SK-N-SH treated with all-trans-retinoic acid at 6 μM for 48 hours (cell line): ENCODE results near the gene KCTD3.

ENCODE experiments used
- ATAC-seq: fragments of 200-7000 bp; cut with Tn5 transposase; 3 replicates; pipeline ENCODE4 v1.9.1; 2020; ENCODE audit warnings: mild to moderate bottlenecking, moderate library complexity
- ARNTL ChIP-seq: fragments of 450-650 bp; formaldehyde crosslinking; IDR thresholded peaks from 2 replicates; pipeline ENCODE4 v1.5.0; 2020; ENCODE audit warnings: low read depth, mild to moderate bottlenecking, moderate library complexity, borderline replicate concordance
- BACH2 ChIP-seq: fragments of 250-450 bp; sonication (Bioruptor Pico); IDR thresholded peaks from 2 replicates; pipeline ENCODE4 v1.9.0; 2021; ENCODE audit warnings: mild to moderate bottlenecking, borderline replicate concordance
- CSDC2 ChIP-seq: fragments of 250-450 bp; sonication (Bioruptor Pico); IDR thresholded peaks from 2 replicates; pipeline ENCODE4 v1.5.0; 2020; ENCODE audit warnings: mild to moderate bottlenecking, moderate library complexity
- CSRNP3 ChIP-seq: fragments of 250-450 bp; sonication (Bioruptor Pico); IDR thresholded peaks from 2 replicates; pipeline ENCODE4 v1.5.1; 2021; ENCODE audit warnings: mild to moderate bottlenecking, moderate library complexity
- ESRRG ChIP-seq: fragments of 250-450 bp; sonication (Bioruptor Pico); IDR thresholded peaks from 2 replicates; pipeline ENCODE4 v1.6.1; 2021; ENCODE audit warnings: mild to moderate bottlenecking
- GLIS3 ChIP-seq: fragments of 250-450 bp; sonication (Bioruptor Pico); IDR thresholded peaks from 2 replicates; pipeline ENCODE4 v1.5.0; 2020; ENCODE audit warnings: mild to moderate bottlenecking, moderate library complexity
- ISL1 ChIP-seq: fragments of 250-450 bp; sonication (Bioruptor Pico); IDR thresholded peaks from 2 replicates; pipeline ENCODE4 v2.1.2; 2022; ENCODE audit warnings: mild to moderate bottlenecking, moderate library complexity
- OSR1 ChIP-seq: fragments of 250-450 bp; sonication (Bioruptor Pico); IDR thresholded peaks from 2 replicates; pipeline ENCODE4 v1.8.0; 2022; ENCODE audit warnings: moderate library complexity, mild to moderate bottlenecking, inconsistent platforms
- POU6F1 ChIP-seq: fragments of 250-450 bp; sonication (Bioruptor Pico); IDR thresholded peaks from 2 replicates; pipeline ENCODE4 v1.8.0; 2021; ENCODE audit warnings: low read depth, mild to moderate bottlenecking, moderate library complexity, borderline replicate concordance
- PPARA ChIP-seq: fragments of 250-450 bp; sonication (Bioruptor Pico); IDR thresholded peaks from 2 replicates; pipeline ENCODE4 v1.5.0; 2020; ENCODE audit warnings: mild to moderate bottlenecking, borderline replicate concordance
- RARB ChIP-seq: fragments of 250-450 bp; sonication (Bioruptor Pico); IDR thresholded peaks from 2 replicates; pipeline ENCODE4 v1.8.0; 2021; ENCODE audit warnings: mild to moderate bottlenecking, moderate library complexity
- SNAI2 ChIP-seq: fragments of 250-450 bp; sonication (Bioruptor Pico); IDR thresholded peaks from 2 replicates; pipeline ENCODE4 v1.5.0; 2020; ENCODE audit warnings: mild to moderate bottlenecking, moderate library complexity
- TCF4 ChIP-seq: fragments of 250-450 bp; sonication (Bioruptor Pico); IDR thresholded peaks from 2 replicates; pipeline ENCODE4 v1.8.0; 2021; ENCODE audit warnings: mild to moderate bottlenecking, moderate library complexity, borderline replicate concordance
- TOX ChIP-seq: fragments of 250-450 bp; sonication (Bioruptor Pico); IDR thresholded peaks from 2 replicates; pipeline ENCODE4 v1.8.0; 2021; ENCODE audit warnings: mild to moderate bottlenecking, moderate library complexity, borderline replicate concordance
- ZC3H10 ChIP-seq: fragments of 250-450 bp; sonication (Bioruptor Pico); IDR thresholded peaks from 2 replicates; pipeline ENCODE4 v1.5.1; 2021; ENCODE audit warnings: mild to moderate bottlenecking, moderate library complexity
- ZFP3 ChIP-seq: fragments of 250-450 bp; sonication (Bioruptor Pico); IDR thresholded peaks from 2 replicates; pipeline ENCODE4 v1.5.0; 2020; ENCODE audit warnings: mild to moderate bottlenecking, moderate library complexity
- ZFP30 ChIP-seq: fragments of 450-650 bp; formaldehyde crosslinking; IDR thresholded peaks from 2 replicates; pipeline ENCODE4 v1.5.0; 2022; ENCODE audit warnings: mild to moderate bottlenecking, moderate library complexity
- ZNF565 ChIP-seq: fragments of 450-650 bp; formaldehyde crosslinking; conservative IDR thresholded peaks from 2 replicates; pipeline ENCODE4 v1.5.0; 2020; ENCODE audit warnings: low read depth, mild to moderate bottlenecking, moderate library complexity
- ZNF70 ChIP-seq: fragments of 450-650 bp; formaldehyde crosslinking; IDR thresholded peaks from 2 replicates; pipeline ENCODE4 v1.5.0; 2020; ENCODE audit warnings: mild to moderate bottlenecking, moderate library complexity
- ZNF8 ChIP-seq: fragments of 450-650 bp; formaldehyde crosslinking; IDR thresholded peaks from 2 replicates; pipeline ENCODE4 v1.5.0; 2020; ENCODE audit warnings: mild to moderate bottlenecking, moderate library complexity
- TF ChIP-seq, protein P1 (sequence below): fragments of 250-450 bp; sonication (Bioruptor Pico); IDR thresholded peaks from 2 replicates; pipeline ENCODE4 v1.5.1; 2020; ENCODE audit warnings: low read depth, mild to moderate bottlenecking, moderate library complexity
- TF ChIP-seq, protein P2 (sequence below): fragments of 250-450 bp; sonication (Bioruptor Pico); IDR thresholded peaks from 2 replicates; pipeline ENCODE4 v1.8.0; 2020; ENCODE audit warnings: mild to moderate bottlenecking, moderate library complexity, borderline replicate concordance

Gene KCTD3

DNA sequence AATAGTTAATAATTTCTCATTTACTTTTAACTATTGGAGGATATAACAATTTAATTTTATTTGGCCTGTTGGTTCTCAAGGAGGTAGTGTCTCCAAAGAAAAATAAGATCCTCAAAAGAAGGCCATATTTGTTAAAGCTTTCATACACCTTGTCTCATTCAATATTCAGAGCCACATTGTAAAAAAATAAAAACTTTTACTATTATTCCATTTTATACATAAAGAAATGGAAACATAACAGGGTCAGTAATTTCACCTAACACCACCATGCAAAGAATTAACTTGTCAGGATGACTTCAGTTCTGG, 40.3 kb upstream of the KCTD3 start:
- TF ChIP-seq TOX (no peak), ISL1 (CRISPR knock-in tag) (no peak), BACH2 (CRISPR knock-in tag) (no peak), OSR1 (CRISPR knock-in tag) (no peak), GLIS3 (CRISPR knock-in tag) (no peak), ARNTL (no peak), TCF4 (no peak), ZNF70 (CRISPR knock-in tag) (no peak), SNAI2 (CRISPR knock-in tag) (no peak), RARB (CRISPR knock-in tag) (no peak), CSDC2 (no peak), PPARA (CRISPR knock-in tag) (no peak), ZC3H10 (CRISPR knock-in tag) (no peak), POU6F1 (CRISPR knock-in tag) (no peak), ZFP3 (CRISPR knock-in tag) (no peak), ZNF8 (CRISPR knock-in tag) (no peak)
- TF ChIP-seq, protein P1, sequence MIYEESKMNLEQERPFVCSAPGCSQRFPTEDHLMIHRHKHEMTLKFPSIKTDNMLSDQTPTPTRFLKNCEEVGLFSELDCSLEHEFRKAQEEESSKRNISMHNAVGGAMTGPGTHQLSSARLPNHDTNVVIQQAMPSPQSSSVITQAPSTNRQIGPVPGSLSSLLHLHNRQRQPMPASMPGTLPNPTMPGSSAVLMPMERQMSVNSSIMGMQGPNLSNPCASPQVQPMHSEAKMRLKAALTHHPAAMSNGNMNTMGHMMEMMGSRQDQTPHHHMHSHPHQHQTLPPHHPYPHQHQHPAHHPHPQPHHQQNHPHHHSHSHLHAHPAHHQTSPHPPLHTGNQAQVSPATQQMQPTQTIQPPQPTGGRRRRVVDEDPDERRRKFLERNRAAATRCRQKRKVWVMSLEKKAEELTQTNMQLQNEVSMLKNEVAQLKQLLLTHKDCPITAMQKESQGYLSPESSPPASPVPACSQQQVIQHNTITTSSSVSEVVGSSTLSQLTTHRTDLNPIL (CRISPR knock-in tag): no peak
- TF ChIP-seq, protein P2, sequence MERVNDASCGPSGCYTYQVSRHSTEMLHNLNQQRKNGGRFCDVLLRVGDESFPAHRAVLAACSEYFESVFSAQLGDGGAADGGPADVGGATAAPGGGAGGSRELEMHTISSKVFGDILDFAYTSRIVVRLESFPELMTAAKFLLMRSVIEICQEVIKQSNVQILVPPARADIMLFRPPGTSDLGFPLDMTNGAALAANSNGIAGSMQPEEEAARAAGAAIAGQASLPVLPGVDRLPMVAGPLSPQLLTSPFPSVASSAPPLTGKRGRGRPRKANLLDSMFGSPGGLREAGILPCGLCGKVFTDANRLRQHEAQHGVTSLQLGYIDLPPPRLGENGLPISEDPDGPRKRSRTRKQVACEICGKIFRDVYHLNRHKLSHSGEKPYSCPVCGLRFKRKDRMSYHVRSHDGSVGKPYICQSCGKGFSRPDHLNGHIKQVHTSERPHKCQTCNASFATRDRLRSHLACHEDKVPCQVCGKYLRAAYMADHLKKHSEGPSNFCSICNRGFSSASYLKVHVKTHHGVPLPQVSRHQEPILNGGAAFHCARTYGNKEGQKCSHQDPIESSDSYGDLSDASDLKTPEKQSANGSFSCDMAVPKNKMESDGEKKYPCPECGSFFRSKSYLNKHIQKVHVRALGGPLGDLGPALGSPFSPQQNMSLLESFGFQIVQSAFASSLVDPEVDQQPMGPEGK (CRISPR knock-in tag): no peak
- TF ChIP-seq, all 23 proteins: peak for 0
- no peak for ATAC-seq

GRCh38 chr1:215529111-215529510, 38.0 kb upstream of the KCTD3 start:
- TF ChIP-seq SNAI2 (CRISPR knock-in tag) (no peak), CSDC2 (no peak), ZNF70 (CRISPR knock-in tag) (no peak), CSRNP3 (CRISPR knock-in tag) (no peak), ISL1 (CRISPR knock-in tag) (no peak)
- TF ChIP-seq, protein P1 (CRISPR knock-in tag): no peak
- ATAC-seq: peak; percentile 24

DNA sequence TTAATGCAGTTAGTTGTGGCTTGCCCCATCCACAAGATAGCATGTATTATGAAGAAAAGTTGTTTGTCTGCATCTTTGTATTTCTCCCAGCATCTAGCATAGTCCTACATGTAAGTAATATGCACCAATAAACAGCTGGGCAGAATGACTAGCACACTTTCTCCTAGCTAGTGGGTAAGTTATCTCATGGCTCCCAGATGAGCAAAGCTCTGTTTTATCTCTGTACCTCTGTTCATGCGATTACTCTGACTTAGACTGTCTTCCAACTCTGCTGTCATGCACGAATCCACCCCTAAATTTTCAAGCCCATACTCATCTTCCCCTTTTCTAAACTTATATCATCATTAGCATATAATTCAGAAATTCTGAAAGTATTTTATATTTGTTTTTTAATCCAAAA, 37.5 kb upstream of the KCTD3 start:
- no peak for TF ChIP-seq ISL1 (CRISPR knock-in tag)
- TF ChIP-seq OSR1 (CRISPR knock-in tag): no peak
- TF ChIP-seq, protein P2 (CRISPR knock-in tag): no peak
- TF ChIP-seq PPARA (CRISPR knock-in tag): no peak
- TF ChIP-seq ZFP30 (CRISPR knock-in tag): no peak
- TF ChIP-seq, protein P1 (CRISPR knock-in tag): no peak
- TF ChIP-seq ZNF70 (CRISPR knock-in tag): no peak
- TF ChIP-seq ESRRG (CRISPR knock-in tag): no peak
- no peak for TF ChIP-seq ZC3H10 (CRISPR knock-in tag)
- TF ChIP-seq ZNF565 (CRISPR knock-in tag): no peak
- TF ChIP-seq TOX: no peak
- TF ChIP-seq ZFP3 (CRISPR knock-in tag): no peak
- no peak for TF ChIP-seq SNAI2 (CRISPR knock-in tag)
- peak; percentile 23; the same call in 1 of the 3 replicates for ATAC-seq
